MM.1S (cell line): Measurements from ENCODE around the gene FOXN3.

ENCODE experiments used
- CTCF ChIP-seq: fragments of 300-600 bp; sonication (generic); IDR thresholded peaks from 2 replicates; pipeline ENCODE4 v1.5.1; 2016; ENCODE audit warnings: antibody characterized with exemption, low read length, mixed read lengths
- EZH2 ChIP-seq: fragments of 300-600 bp; sonication (generic); optimal IDR thresholded peaks from 2 replicates; pipeline ENCODE3; 2017; ENCODE audit warnings: low read depth, mild to moderate bottlenecking, antibody characterized with exemption, low read length, mixed read lengths
- EZH2phosphoT487 ChIP-seq: fragments of 300-600 bp; sonication (generic); IDR thresholded peaks from 2 replicates; pipeline ENCODE4 v1.6.1; 2018; ENCODE audit warnings: antibody characterized with exemption, low read length

- TF ChIP-seq CTCF (no peak), EZH2phosphoT487 (no peak), EZH2 (no peak)
These were observed 161.2 kb downstream of the FOXN3 start for GRCh38 chr14:89255852-89256251.
